Stimulated activated CD8-positive, alpha-beta memory T cell treated with anti-CD3 and anti-CD28 coated beads, Interleukin-2, amount 100 ng/mL, for 48 hours (primary cell): ENCODE data around the gene ELAVL3.
"Not testable (repeated sequence)": the region's sequence is repeated elsewhere in the genome, so short reads cannot be mapped to it uniquely, and the experiment has no call there.

ENCODE experiments used
- DNase-seq, 2 donors: peaks; one replicate each; pipeline ENCODE4 v3.0.0-alpha.2; 2020; ENCODE audit warnings: low read depth in 2 of 2

The ELAVL3 gene

DNA sequence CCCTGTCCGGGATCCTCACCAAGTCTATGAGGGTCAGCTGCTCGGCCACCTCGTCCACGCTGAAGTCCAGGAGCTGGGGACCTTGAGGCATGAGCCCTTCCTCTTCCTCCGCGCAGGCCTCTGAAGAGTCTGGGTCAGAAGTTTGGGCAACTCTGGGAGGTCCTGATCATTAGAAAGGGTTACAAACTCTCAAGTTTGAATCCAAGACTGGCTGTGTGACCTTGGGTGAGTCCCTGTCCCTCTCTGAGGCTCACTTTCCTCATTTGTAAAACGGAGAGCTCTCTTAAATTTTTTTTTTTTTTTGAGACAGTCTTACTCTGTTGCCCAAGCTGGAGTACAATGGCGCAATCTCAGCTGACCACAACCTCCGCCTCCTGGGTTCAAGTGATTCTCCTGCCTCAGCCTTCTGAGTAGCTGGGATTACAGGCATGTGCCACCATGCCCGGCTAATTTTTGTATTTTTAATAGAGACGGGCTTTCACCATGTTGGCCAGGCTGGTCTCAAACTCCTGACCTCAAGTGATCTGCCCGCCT, 74.1 kb downstream of the ELAVL3 start:
- not testable (repeated sequence) for DNase-seq

DNA sequence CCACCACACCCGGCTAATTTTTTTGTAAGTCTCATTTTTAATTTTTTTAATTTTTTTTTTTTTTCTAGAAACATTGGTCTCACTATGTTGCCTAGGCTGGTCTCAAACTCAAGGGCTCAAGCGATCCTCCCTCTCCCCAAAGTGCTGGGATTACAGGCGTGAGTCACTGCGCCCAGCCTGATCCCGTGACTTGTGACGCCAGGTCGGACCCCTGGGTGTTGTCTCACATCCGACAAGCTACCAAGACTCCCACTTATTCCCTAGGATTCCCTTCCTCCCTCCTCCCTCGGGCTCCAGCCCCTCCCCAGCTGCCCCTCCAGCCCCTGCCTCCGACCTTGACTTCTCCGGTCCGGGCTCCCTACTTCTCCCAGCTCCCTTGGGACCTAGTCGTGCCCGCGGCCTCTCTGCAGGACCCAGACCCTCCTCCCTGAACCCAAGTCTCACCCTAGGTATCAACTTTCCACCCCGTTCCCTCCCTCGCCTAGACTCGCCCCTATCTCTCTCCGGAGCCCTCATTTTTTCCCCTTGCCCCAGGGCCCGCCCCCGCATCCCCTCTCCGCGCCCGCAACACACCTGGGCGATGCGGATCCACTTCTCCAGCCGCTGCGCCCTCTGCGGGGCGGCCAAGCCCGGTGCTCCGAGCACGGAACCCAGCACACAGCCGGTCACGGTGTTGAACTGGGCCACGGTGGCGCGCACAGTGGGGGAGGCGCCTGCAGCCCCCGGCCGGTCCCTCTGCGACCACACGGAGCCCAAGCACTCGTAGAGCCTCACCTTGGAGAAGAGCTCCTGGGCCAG, 74.8 kb downstream of the ELAVL3 start:
- DNase-seq: no peak

DNA sequence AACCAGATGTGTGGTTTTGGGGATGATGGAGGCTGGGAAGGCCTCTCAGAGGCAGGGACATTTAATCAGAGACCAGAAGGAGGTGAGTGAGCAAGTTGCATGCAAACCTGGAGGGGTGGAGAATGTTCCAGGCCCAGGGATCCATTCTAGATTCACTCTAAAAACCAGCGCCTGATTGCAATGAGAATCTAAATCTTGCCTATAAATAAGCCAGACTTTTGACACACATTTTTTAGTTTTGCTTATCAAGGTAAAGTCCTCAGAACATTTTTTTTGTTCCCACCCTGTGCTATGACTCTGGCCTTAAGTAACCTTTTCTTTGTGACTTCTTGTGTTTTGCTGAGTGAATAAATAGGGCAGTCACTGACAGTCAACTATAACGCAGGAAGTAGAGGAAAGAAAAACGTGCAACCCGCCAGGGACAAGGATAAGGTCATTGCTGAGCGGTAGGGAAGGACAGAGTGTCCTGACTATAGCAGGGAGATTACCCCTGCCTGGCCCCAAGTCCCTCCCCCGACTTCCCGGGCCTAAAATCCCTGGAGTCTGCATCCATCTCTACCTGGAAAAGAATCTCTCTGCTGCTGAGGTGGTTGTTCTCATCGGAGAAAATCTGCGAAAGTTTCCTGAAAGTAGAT, 76.1 kb downstream of the ELAVL3 start:
- DNase-seq: no peak

DNA sequence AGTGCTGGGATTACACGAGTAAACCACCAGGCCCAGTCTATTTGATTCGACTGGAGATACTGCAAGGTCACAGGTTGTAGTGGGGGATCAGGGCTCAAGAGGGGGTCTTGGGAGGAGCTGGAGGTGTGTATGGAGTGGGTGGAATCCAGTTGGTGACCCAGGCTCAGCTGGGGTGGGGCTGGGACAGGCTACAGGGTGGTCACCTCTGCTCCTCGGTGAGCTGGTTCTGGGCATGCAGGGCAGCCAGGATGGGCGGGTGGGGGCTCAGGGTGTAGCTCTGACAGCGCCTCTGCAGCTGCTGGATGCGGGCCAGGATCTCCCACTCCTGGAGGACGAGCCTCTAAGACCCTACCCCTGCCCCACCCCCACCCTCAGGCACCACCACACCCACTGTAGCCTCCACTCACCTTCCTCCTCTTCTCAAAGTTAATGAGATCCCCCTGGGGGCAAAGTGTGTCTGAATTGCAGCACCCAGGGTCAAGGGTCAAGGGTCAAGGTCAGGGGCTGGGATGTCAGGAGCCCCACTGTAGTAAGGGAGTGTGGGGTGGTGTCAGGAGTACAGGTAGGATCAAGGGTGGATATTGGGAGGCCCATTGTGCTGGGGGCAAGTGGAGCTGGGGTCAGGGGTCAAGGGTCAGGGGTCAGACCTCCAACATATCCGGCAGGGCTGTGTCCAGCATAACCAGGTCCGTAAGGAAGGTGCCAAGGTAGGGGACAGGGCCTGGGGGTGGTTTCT, 78.9 kb downstream of the ELAVL3 start:
- no peak for DNase-seq
